H9 (cell line): ENCODE data around the gene CREB5. TPM values are rescaled to one million over a fixed set of nuclear protein-coding genes. Genes with fewer than 3 reads are reported as not detected.

Source experiments
- DNase-seq: peaks from one replicate; pipeline ENCODE4 v3.0.0-alpha.2; 2017
- H2AFZ ChIP-seq: one replicate; pipeline ENCODE4 v1.6.1; 2013; ENCODE audit warnings: mild to moderate bottlenecking, low read length, control low read depth, moderate library complexity
- H2AK5ac ChIP-seq: 2 replicates; pipeline ENCODE4 v1.6.1; 2013; ENCODE audit warnings: low read length, control low read depth, mixed read lengths; ENCODE audit not compliant: insufficient read length
- H2BK120ac ChIP-seq: one replicate; pipeline ENCODE4 v1.6.1; 2013; ENCODE audit warnings: low read depth, mild to moderate bottlenecking, low read length, control low read depth, inconsistent platforms; ENCODE audit not compliant: poor library complexity, severe bottlenecking
- H2BK12ac ChIP-seq: 2 replicates; pipeline ENCODE4 v1.6.1; 2013; ENCODE audit warnings: low read length, control low read depth, mixed read lengths, low read depth; ENCODE audit not compliant: insufficient read length
- H2BK15ac ChIP-seq: 2 replicates; pipeline ENCODE4 v1.6.1; 2013; ENCODE audit warnings: low read depth, low read length, control low read depth
- H2BK20ac ChIP-seq: one replicate; pipeline ENCODE4 v1.6.1; 2013; ENCODE audit warnings: low read depth, mild to moderate bottlenecking, low read length, control low read depth, inconsistent platforms; ENCODE audit not compliant: poor library complexity, severe bottlenecking
- H2BK5ac ChIP-seq: 2 replicates; pipeline ENCODE4 v1.6.1; 2013; ENCODE audit warnings: low read length, control low read depth, mixed read lengths; ENCODE audit not compliant: insufficient read length
- H3K14ac ChIP-seq: 2 replicates; pipeline ENCODE4 v1.6.1; 2013; ENCODE audit warnings: low read length, control low read depth; ENCODE audit not compliant: insufficient read depth
- H3K18ac ChIP-seq: 2 replicates; pipeline ENCODE4 v1.6.1; 2013; ENCODE audit warnings: low read depth, mild to moderate bottlenecking, mixed read lengths, low read length, control low read depth; ENCODE audit not compliant: insufficient read length
- H3K23ac ChIP-seq: 2 replicates; pipeline ENCODE4 v1.6.1; 2013; ENCODE audit warnings: low read length, control low read depth, mixed read lengths, low read depth; ENCODE audit not compliant: insufficient read length
- H3K23me2 ChIP-seq: 2 replicates; pipeline ENCODE4 v1.6.1; 2013; ENCODE audit warnings: low read depth, mild to moderate bottlenecking, mixed read lengths, low read length, control low read depth; ENCODE audit not compliant: insufficient read length, poor library complexity, severe bottlenecking
- H3K27ac ChIP-seq: 2 replicates; pipeline ENCODE4 v1.5.1; 2013; ENCODE audit warnings: low read length, control low read depth, mixed read lengths, low read depth; ENCODE audit not compliant: insufficient read length
- H3K27me3 ChIP-seq: 2 replicates; pipeline ENCODE4 v1.6.1; 2013; ENCODE audit warnings: low read length, control low read depth, inconsistent platforms; ENCODE audit not compliant: insufficient read depth
- H3K4ac ChIP-seq: 2 replicates; pipeline ENCODE4 v1.6.1; 2013; ENCODE audit warnings: low read depth, mild to moderate bottlenecking, control low read depth, inconsistent platforms, low read length, moderate library complexity
- H3K4me1 ChIP-seq: 2 replicates; pipeline ENCODE4 v1.6.1; 2013; ENCODE audit warnings: low read length, control low read depth, inconsistent platforms; ENCODE audit not compliant: insufficient read depth
- H3K4me2 ChIP-seq: 2 replicates; pipeline ENCODE4 v1.6.1; 2013; ENCODE audit warnings: low read length, control low read depth, mixed read lengths; ENCODE audit not compliant: insufficient read length, insufficient read depth
- H3K56ac ChIP-seq: 2 replicates; pipeline ENCODE4 v1.6.1; 2013; ENCODE audit warnings: low read depth, mild to moderate bottlenecking, mixed read lengths, low read length, control low read depth; ENCODE audit not compliant: insufficient read length
- H3K79me1 ChIP-seq: 2 replicates; pipeline ENCODE4 v1.6.1; 2013; ENCODE audit warnings: low read depth, mild to moderate bottlenecking, moderate library complexity, low read length, control low read depth, inconsistent platforms; ENCODE audit not compliant: insufficient read depth, poor library complexity, severe bottlenecking
- H3K79me2 ChIP-seq: 2 replicates; pipeline ENCODE4 v1.6.1; 2013; ENCODE audit warnings: low read length, control low read depth, inconsistent platforms; ENCODE audit not compliant: insufficient read depth
- H3K9ac ChIP-seq: 2 replicates; pipeline ENCODE4 v1.6.1; 2013; ENCODE audit warnings: low read length, control low read depth, mixed read lengths; ENCODE audit not compliant: insufficient read length; ENCODE audit errors: extremely low read depth
- H3K9me3 ChIP-seq: one replicate; pipeline ENCODE4 v1.6.1; 2013; ENCODE audit warnings: low read depth, low read length, inconsistent platforms; ENCODE audit not compliant: control insufficient read depth
- H3T11ph ChIP-seq: one replicate; pipeline ENCODE4 v1.6.1; 2013; ENCODE audit warnings: mild to moderate bottlenecking, low read length, control low read depth, inconsistent platforms
- H4K20me1 ChIP-seq: one replicate; pipeline ENCODE4 v1.6.1; 2013; ENCODE audit not compliant: control insufficient read depth, insufficient read length, insufficient read depth
- H4K5ac ChIP-seq: 2 replicates; pipeline ENCODE4 v1.6.1; 2013; ENCODE audit warnings: low read depth, mild to moderate bottlenecking, mixed read lengths, low read length, control low read depth; ENCODE audit not compliant: insufficient read length
- H4K8ac ChIP-seq: replicated peaks from 2 replicates; pipeline ENCODE4 v1.6.1; 2013; ENCODE audit warnings: low read length, control low read depth, mixed read lengths, low read depth; ENCODE audit not compliant: insufficient read length
- H4K91ac ChIP-seq: 2 replicates; pipeline ENCODE4 v1.6.1; 2013; ENCODE audit warnings: low read depth, mild to moderate bottlenecking, moderate library complexity, mixed read lengths, low read length, control low read depth; ENCODE audit not compliant: insufficient read length
- H3K27ac Mint-ChIP-seq, 3 experiments: 2 replicates in 2 of 3; 3 replicates in 1 of 3; pipeline ENCODE4 v1.8.0; 2020 to 2021; ENCODE audit warnings: mixed read lengths in 3 of 3, mild to moderate bottlenecking in 1 of 3, moderate library complexity in 1 of 3
- H3K27me3 Mint-ChIP-seq: 2 replicates; pipeline ENCODE4 v1.8.0; 2021; ENCODE audit warnings: low read depth, mild to moderate bottlenecking, moderate library complexity, mixed read lengths
- H3K36me3 Mint-ChIP-seq, 3 experiments: 2 replicates in 2 of 3; 3 replicates in 1 of 3; pipeline ENCODE4 v1.8.0; 2020 to 2021; ENCODE audit warnings: low read depth in 3 of 3, mixed read lengths in 3 of 3; ENCODE audit not compliant: insufficient read depth in 1 of 3
- H3K4me1 Mint-ChIP-seq, 2 experiments: 2 replicates each; pipeline ENCODE4 v1.8.0; 2020; ENCODE audit warnings: mixed read lengths in 2 of 2
- H3K4me3 Mint-ChIP-seq, 2 experiments: 2 replicates in 1 of 2; 3 replicates in 1 of 2; pipeline ENCODE4 v1.8.0; 2020 to 2021; ENCODE audit warnings: mild to moderate bottlenecking in 2 of 2, mixed read lengths in 2 of 2, moderate library complexity in 1 of 2
- H3K9me3 Mint-ChIP-seq, 2 experiments: 2 replicates in 1 of 2; 3 replicates in 1 of 2; pipeline ENCODE4 v1.8.0; 2020; ENCODE audit warnings: mild to moderate bottlenecking in 2 of 2, mixed read lengths in 2 of 2, moderate library complexity in 1 of 2
- WGBS: extraction: QIAGEN DNeasy Blood & Tissue Kit; methylation state at CpG from one replicate; pipeline ENCODE4 v1.1.7; 2013; ENCODE audit warnings: missing lambda C conversion rate, low lambda C conversion rate, mixed read lengths; ENCODE audit not compliant: insufficient read length; ENCODE audit errors: extremely low coverage; 5-methylcytosine and 5-hydroxymethylcytosine counted together
- total RNA-seq: library from RNA; stranded (reverse); gene quantifications from 2 replicates; pipeline ENCODE4 v1.2.1, GENCODE V29; 2021
- TF ChIP-seq, protein P1 (sequence below): fragments of 200-600 bp; sonication (generic); conservative IDR thresholded peaks from 3 replicates; pipeline ENCODE4 v1.8.0; 2021; ENCODE audit warnings: antibody characterized with exemption, mild to moderate bottlenecking

Gene CREB5
- total RNA-seq, 1 experiment from 2014 or later: 4.0 TPM

DNA sequence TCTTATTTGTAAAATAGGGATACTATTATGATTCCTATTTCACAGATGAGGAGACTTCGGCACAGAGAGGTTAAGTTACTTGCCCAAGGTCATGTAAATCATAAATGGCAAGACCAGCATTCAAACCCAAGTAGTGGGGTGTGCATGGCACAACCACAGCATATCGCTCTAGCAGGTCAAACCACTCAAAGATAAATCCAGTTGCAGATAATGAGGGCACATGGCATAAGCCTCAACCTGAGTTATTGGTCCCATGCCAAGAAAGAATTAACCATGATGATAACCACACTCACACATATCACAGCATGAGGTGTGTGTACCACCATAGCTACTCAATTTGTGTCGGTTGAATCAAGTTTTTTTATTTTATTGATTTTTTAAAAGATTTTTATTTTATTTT, 180.5 kb downstream of the CREB5 start:
- Histone ChIP-seq H3K79me1 (no peaks in the 10 kb centered on the region), H3K18ac (no peak overlapping the region), H3K14ac (no peak overlapping the region), H3K4me1 (no peaks in the 10 kb centered on the region), H4K5ac (no peak overlapping the region), H2BK20ac (no peak overlapping the region), H2AFZ (no peak overlapping the region), H3K9me3 (no peaks in the 10 kb centered on the region), H4K91ac (no peak overlapping the region), H3K27ac (no peak overlapping the region), H3K56ac (no peak overlapping the region), H3T11ph (no peak overlapping the region), H3K9ac (no peak overlapping the region), H2BK15ac (no peak overlapping the region), H4K8ac (no peak overlapping the region), H3K23me2 (no peaks in the 10 kb centered on the region), H2BK5ac (no peak overlapping the region), H3K27me3 (no peaks in the 10 kb centered on the region), H2AK5ac (no peak overlapping the region), H3K4ac (no peak overlapping the region), H3K4me2 (no peak overlapping the region), H2BK12ac (no peak overlapping the region), H2BK120ac (no peak overlapping the region), H3K23ac (no peak overlapping the region), H4K20me1 (no peaks in the 10 kb centered on the region), H3K79me2 (no peaks in the 10 kb centered on the region)
- Mint-ChIP-seq H3K4me3 (no peak overlapping the region), H3K36me3 (no peaks in the 10 kb centered on the region), H3K27me3 (no peaks in the 10 kb centered on the region), H3K27ac (no peak overlapping the region), H3K9me3 (no peaks in the 10 kb centered on the region), H3K4me1 (peaks cover 0 to 3% of the 10 kb centered on the region in 2 experiments; a peak in 1 of 4 replicates)
- TF ChIP-seq, protein P1, sequence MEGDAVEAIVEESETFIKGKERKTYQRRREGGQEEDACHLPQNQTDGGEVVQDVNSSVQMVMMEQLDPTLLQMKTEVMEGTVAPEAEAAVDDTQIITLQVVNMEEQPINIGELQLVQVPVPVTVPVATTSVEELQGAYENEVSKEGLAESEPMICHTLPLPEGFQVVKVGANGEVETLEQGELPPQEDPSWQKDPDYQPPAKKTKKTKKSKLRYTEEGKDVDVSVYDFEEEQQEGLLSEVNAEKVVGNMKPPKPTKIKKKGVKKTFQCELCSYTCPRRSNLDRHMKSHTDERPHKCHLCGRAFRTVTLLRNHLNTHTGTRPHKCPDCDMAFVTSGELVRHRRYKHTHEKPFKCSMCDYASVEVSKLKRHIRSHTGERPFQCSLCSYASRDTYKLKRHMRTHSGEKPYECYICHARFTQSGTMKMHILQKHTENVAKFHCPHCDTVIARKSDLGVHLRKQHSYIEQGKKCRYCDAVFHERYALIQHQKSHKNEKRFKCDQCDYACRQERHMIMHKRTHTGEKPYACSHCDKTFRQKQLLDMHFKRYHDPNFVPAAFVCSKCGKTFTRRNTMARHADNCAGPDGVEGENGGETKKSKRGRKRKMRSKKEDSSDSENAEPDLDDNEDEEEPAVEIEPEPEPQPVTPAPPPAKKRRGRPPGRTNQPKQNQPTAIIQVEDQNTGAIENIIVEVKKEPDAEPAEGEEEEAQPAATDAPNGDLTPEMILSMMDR: no peak
- WGBS: no CpG with 5 or more reads among the region's 3 CpGs
- no peak for DNase-seq
